HEK293 (cell line): ENCODE data around the gene ICAM3.

Source experiments
- GLIS1 ChIP-seq: fragments of 450-650 bp; formaldehyde crosslinking; IDR thresholded peaks from 2 replicates; pipeline ENCODE4 v1.5.1; 2016; ENCODE audit warnings: missing biosample characterization, missing genetic modification characterization
- GLIS2 ChIP-seq: fragments of 450-650 bp; formaldehyde crosslinking; IDR thresholded peaks from 2 replicates; pipeline ENCODE4 v1.5.1; 2016; ENCODE audit warnings: missing biosample characterization, missing genetic modification characterization
- KLF1 ChIP-seq: fragments of 450-650 bp; formaldehyde crosslinking; IDR thresholded peaks from 2 replicates; pipeline ENCODE4 v1.5.1; 2016; ENCODE audit warnings: missing biosample characterization, missing genetic modification characterization
- KLF7 ChIP-seq: fragments of 450-650 bp; formaldehyde crosslinking; IDR thresholded peaks from 2 replicates; pipeline ENCODE4 v1.5.1; 2016; ENCODE audit warnings: missing biosample characterization, missing genetic modification characterization, borderline replicate concordance
- KLF8 ChIP-seq: fragments of 450-650 bp; formaldehyde crosslinking; IDR thresholded peaks from 2 replicates; pipeline ENCODE4 v1.5.1; 2016; ENCODE audit warnings: missing biosample characterization, missing genetic modification characterization
- OSR2 ChIP-seq: fragments of 450-650 bp; formaldehyde crosslinking; IDR thresholded peaks from 2 replicates; pipeline ENCODE4 v1.5.1; 2016; ENCODE audit warnings: missing biosample characterization, missing genetic modification characterization
- PATZ1 ChIP-seq: fragments of 450-650 bp; formaldehyde crosslinking; IDR thresholded peaks from 2 replicates; pipeline ENCODE4 v1.5.1; 2016; ENCODE audit warnings: missing biosample characterization, missing genetic modification characterization
- SP2 ChIP-seq: fragments of 450-650 bp; formaldehyde crosslinking; IDR thresholded peaks from 2 replicates; pipeline ENCODE4 v1.5.1; 2016; ENCODE audit warnings: missing biosample characterization, missing genetic modification characterization
- ZBTB48 ChIP-seq: fragments of 450-650 bp; formaldehyde crosslinking; IDR thresholded peaks from 2 replicates; pipeline ENCODE4 v1.5.1; 2016; ENCODE audit warnings: missing biosample characterization, missing genetic modification characterization
- ZFHX2 ChIP-seq: fragments of 450-650 bp; formaldehyde crosslinking; conservative IDR thresholded peaks from 2 replicates; pipeline ENCODE4 v1.5.1; 2016; ENCODE audit warnings: missing biosample characterization, missing genetic modification characterization
- ZFP37 ChIP-seq: fragments of 450-650 bp; formaldehyde crosslinking; IDR thresholded peaks from 2 replicates; pipeline ENCODE4 v1.5.1; 2016; ENCODE audit warnings: missing biosample characterization, missing genetic modification characterization
- ZIC2 ChIP-seq: fragments of 450-650 bp; formaldehyde crosslinking; IDR thresholded peaks from 2 replicates; pipeline ENCODE4 v1.5.1; 2016; ENCODE audit warnings: missing biosample characterization, missing genetic modification characterization
- ZNF292 ChIP-seq: fragments of 450-650 bp; formaldehyde crosslinking; IDR thresholded peaks from 2 replicates; pipeline ENCODE4 v1.5.1; 2016; ENCODE audit warnings: low read depth, missing biosample characterization, missing genetic modification characterization, borderline replicate concordance
- ZNF324 ChIP-seq: fragments of 450-650 bp; formaldehyde crosslinking; IDR thresholded peaks from 2 replicates; pipeline ENCODE4 v1.5.1; 2016; ENCODE audit warnings: missing biosample characterization, missing genetic modification characterization
- ZNF366 ChIP-seq: fragments of 450-650 bp; formaldehyde crosslinking; conservative IDR thresholded peaks from 2 replicates; pipeline ENCODE4 v1.5.1; 2016; ENCODE audit warnings: missing biosample characterization, missing genetic modification characterization
- ZNF48 ChIP-seq: fragments of 450-650 bp; formaldehyde crosslinking; IDR thresholded peaks from 2 replicates; pipeline ENCODE4 v1.5.1; 2016; ENCODE audit warnings: missing biosample characterization, missing genetic modification characterization
- ZNF654 ChIP-seq: fragments of 450-650 bp; formaldehyde crosslinking; IDR thresholded peaks from 2 replicates; pipeline ENCODE4 v1.5.1; 2016; ENCODE audit warnings: low read depth, missing biosample characterization, missing genetic modification characterization
- ZXDB ChIP-seq: fragments of 450-650 bp; formaldehyde crosslinking; IDR thresholded peaks from 2 replicates; pipeline ENCODE4 v1.5.1; 2016; ENCODE audit warnings: missing biosample characterization, missing genetic modification characterization
- TF ChIP-seq, protein P1 (sequence below): fragments of 450-650 bp; formaldehyde crosslinking; IDR thresholded peaks from 2 replicates; pipeline ENCODE4 v1.5.1; 2016; ENCODE audit warnings: missing biosample characterization, missing genetic modification characterization
- TF ChIP-seq, protein P2 (sequence below): fragments of 450-650 bp; formaldehyde crosslinking; IDR thresholded peaks from 2 replicates; pipeline ENCODE4 v1.5.1; 2016; ENCODE audit warnings: missing biosample characterization, missing genetic modification characterization, borderline replicate concordance
- TF ChIP-seq, protein P3 (sequence below): fragments of 450-650 bp; formaldehyde crosslinking; optimal IDR thresholded peaks from 2 replicates; pipeline ENCODE3; 2016; ENCODE audit warnings: missing biosample characterization, mild to moderate bottlenecking, missing genetic modification characterization
- TF ChIP-seq, protein P4 (sequence below): fragments of 450-650 bp; formaldehyde crosslinking; IDR thresholded peaks from 2 replicates; pipeline ENCODE4 v1.5.1; 2016; ENCODE audit warnings: missing biosample characterization, missing genetic modification characterization

ICAM3 gene

DNA sequence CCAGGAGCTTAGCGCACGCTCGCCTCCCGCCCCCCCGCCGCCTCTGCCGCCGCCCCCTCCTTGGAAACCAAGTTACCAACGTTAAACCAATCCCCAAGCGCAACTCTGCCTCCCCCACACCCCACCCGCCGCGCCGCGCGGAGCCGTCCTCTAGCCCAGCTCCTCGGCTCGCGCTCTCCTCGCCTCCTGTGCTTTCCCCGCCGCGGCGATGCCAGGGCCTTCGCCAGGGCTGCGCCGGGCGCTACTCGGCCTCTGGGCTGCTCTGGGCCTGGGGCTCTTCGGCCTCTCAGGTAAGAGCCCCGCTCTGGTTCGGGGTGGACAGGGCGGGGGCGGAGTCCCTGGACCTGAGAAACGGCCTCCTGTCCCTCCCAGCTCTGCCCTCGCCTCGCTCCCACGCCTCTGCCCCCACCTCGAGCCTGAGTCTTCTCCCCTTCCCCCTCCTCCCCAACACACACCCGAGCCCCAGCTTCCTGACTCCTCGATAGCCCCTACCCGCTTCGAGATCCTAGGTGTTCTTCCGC, 49.5 kb downstream of the ICAM3 start, which contains the start of gene ICAM5 (continued):
- TF ChIP-seq, protein P1, sequence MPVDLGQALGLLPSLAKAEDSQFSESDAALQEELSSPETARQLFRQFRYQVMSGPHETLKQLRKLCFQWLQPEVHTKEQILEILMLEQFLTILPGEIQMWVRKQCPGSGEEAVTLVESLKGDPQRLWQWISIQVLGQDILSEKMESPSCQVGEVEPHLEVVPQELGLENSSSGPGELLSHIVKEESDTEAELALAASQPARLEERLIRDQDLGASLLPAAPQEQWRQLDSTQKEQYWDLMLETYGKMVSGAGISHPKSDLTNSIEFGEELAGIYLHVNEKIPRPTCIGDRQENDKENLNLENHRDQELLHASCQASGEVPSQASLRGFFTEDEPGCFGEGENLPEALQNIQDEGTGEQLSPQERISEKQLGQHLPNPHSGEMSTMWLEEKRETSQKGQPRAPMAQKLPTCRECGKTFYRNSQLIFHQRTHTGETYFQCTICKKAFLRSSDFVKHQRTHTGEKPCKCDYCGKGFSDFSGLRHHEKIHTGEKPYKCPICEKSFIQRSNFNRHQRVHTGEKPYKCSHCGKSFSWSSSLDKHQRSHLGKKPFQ = no peak
- TF ChIP-seq ZNF366 (no peak), KLF7 (tag by site-specific recombination) (no peak), ZIC2 (tag by site-specific recombination) (peak; percentile 51; the same call in 1 of the 2 replicates), ZFHX2 (tag by site-specific recombination) (peak; percentile 91), ZNF292 (tag by site-specific recombination) (no peak), ZFP37 (0 out of 2 replicates have a peak, but pooled peaks have one; percentile 23), OSR2 (0 out of 2 replicates have a peak, but pooled peaks have one; percentile 11), ZXDB (0 out of 2 replicates have a peak, but pooled peaks have one; percentile 11), SP2 (tag by site-specific recombination) (peak; percentile 26; the same call in 1 of the 2 replicates), ZNF324 (tag by site-specific recombination) (0 out of 2 replicates have a peak, but pooled peaks have one; percentile 12), ZNF654 (tag by site-specific recombination) (no peak), ZNF48 (tag by site-specific recombination) (no peak), KLF8 (peak; percentile 67; the same call in 1 of the 2 replicates), GLIS1 (tag by site-specific recombination) (peak; percentile 50), KLF1 (tag by site-specific recombination) (0 out of 2 replicates have a peak, but pooled peaks have one; percentile 7), PATZ1 (tag by site-specific recombination) (peak; percentile 52), GLIS2 (peak; percentile 63; the same call in 1 of the 2 replicates), ZBTB48 (tag by site-specific recombination) (peak; percentile 96; the same call in 1 of the 2 replicates)
- TF ChIP-seq, protein P2, sequence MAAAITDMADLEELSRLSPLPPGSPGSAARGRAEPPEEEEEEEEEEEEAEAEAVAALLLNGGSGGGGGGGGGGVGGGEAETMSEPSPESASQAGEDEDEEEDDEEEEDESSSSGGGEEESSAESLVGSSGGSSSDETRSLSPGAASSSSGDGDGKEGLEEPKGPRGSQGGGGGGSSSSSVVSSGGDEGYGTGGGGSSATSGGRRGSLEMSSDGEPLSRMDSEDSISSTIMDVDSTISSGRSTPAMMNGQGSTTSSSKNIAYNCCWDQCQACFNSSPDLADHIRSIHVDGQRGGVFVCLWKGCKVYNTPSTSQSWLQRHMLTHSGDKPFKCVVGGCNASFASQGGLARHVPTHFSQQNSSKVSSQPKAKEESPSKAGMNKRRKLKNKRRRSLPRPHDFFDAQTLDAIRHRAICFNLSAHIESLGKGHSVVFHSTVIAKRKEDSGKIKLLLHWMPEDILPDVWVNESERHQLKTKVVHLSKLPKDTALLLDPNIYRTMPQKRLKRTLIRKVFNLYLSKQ (tag by site-specific recombination) = no peak
- TF ChIP-seq, protein P3, sequence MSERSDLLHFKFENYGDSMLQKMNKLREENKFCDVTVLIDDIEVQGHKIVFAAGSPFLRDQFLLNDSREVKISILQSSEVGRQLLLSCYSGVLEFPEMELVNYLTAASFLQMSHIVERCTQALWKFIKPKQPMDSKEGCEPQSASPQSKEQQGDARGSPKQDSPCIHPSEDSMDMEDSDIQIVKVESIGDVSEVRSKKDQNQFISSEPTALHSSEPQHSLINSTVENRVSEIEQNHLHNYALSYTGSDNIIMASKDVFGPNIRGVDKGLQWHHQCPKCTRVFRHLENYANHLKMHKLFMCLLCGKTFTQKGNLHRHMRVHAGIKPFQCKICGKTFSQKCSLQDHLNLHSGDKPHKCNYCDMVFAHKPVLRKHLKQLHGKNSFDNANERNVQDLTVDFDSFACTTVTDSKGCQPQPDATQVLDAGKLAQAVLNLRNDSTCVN (tag by site-specific recombination) = peak; percentile 71
- TF ChIP-seq, protein P4, sequence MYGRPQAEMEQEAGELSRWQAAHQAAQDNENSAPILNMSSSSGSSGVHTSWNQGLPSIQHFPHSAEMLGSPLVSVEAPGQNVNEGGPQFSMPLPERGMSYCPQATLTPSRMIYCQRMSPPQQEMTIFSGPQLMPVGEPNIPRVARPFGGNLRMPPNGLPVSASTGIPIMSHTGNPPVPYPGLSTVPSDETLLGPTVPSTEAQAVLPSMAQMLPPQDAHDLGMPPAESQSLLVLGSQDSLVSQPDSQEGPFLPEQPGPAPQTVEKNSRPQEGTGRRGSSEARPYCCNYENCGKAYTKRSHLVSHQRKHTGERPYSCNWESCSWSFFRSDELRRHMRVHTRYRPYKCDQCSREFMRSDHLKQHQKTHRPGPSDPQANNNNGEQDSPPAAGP (tag by site-specific recombination) = peak; percentile 45; the same call in 1 of the 2 replicates
